Measurements from ENCODE around the gene CPHXL. TPM values are rescaled to one million over a fixed set of nuclear protein-coding genes. Genes with fewer than 3 reads are reported as not detected.

Gene CPHXL
- total RNA-seq, 1 experiment from 2014 or later = not detected

GRCh38 chr16:75750528-75750927 lies 24.2 kb upstream of the CPHXL start:
- H3K9ac ChIP-seq (ENCODE audit: low read length) = no peak overlapping the region
- no peaks in the 10 kb centered on the region for H3K9me2 ChIP-seq (ENCODE audit: insufficient read depth)
- BruUV-seq (replicated peaks) = no TSS peak
- no peak overlapping the region for H3K27ac ChIP-seq (ENCODE audit: low read depth, low read length)
- no peaks in the 10 kb centered on the region for H4K20me1 ChIP-seq (ENCODE audit: insufficient read depth)
- H3K4me2 ChIP-seq (ENCODE audit: low read length) = no peak overlapping the region
- ChIA-PET RAD21 (ENCODE audit: low non-redundant PET in 1 of 2, low total read pairs in 2 of 2, uncharacterized antibody in 2 of 2, unreplicated experiment in 2 of 2) (no interaction called here), POLR2A (no interaction called here), CTCF (no interaction called here)
- peaks cover 4% of the 10 kb centered on the region; the same call in 1 of the 2 replicates for H3K27me3 ChIP-seq (ENCODE audit: insufficient read depth, low read length)
- TF ChIP-seq EZH2phosphoT487 (IDR thresholded peaks at IDR 0.05; ENCODE audit: borderline replicate concordance) (no peak), ELF1 (IDR thresholded peaks at IDR 0.05; ENCODE audit: borderline replicate concordance, low read depth) (no peak)
- no peaks in the 10 kb centered on the region for H3K4me1 ChIP-seq (ENCODE audit: control insufficient read depth in 1 of 2, insufficient read depth in 2 of 2, low read length in 2 of 2)
- no peaks in the 10 kb centered on the region for H3K79me2 ChIP-seq (ENCODE audit: insufficient read depth, low read length)
- no peak for ATAC-seq
- no peaks in the 10 kb centered on the region for H3K36me3 ChIP-seq (ENCODE audit: control insufficient read depth in 1 of 2, insufficient read depth in 2 of 2, low read length in 2 of 2)
- no peak overlapping the region for H3K4me3 ChIP-seq (replicated peaks in 1 of 2; ENCODE audit: low read depth in 1 of 2, low read length in 2 of 2)
- intact Hi-C loops (cut with micrococcal nuclease) = no loop called here
- H2AFZ ChIP-seq (ENCODE audit: low read depth, low read length, poor library complexity, severe bottlenecking) = no peak overlapping the region
- no peaks in the 10 kb centered on the region for H3K9me3 ChIP-seq (ENCODE audit: control insufficient read depth in 1 of 2, insufficient read depth in 1 of 2, low read depth in 1 of 2, low read length in 2 of 2)
- no peak for DNase-seq (ENCODE audit: low read depth, low spot score)

DNA sequence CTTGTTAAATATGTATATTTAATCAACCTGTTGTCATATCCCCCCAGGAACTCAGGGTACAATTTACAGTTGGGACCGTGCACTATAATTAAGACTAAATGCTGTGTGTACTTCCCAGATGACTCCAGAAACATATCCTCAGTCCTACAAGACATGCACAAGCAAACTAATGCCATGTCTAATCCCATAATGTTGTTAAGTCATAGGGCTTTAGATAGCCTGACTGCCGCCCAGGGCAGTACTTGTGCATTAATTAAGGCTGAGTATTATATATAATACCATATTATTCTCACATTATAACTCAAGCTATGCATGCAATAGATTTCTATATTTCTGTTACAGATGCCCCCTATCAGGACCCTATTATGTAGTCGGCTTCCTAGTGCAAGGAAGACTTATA lies 20.1 kb upstream of the CPHXL start:
- Histone ChIP-seq H2AFZ (ENCODE audit: low read depth, low read length, poor library complexity, severe bottlenecking) (no peak overlapping the region), H3K9ac (ENCODE audit: low read length) (no peak overlapping the region), H3K9me3 (ENCODE audit: control insufficient read depth in 1 of 2, insufficient read depth in 1 of 2, low read depth in 1 of 2, low read length in 2 of 2) (peaks cover 0 to 18% of the 10 kb centered on the region in 2 experiments; a peak in 2 of 4 replicates), H3K27me3 (ENCODE audit: insufficient read depth, low read length) (peaks cover 4% of the 10 kb centered on the region; the same call in 1 of the 2 replicates), H3K27ac (ENCODE audit: low read depth, low read length) (no peak overlapping the region), H3K4me1 (ENCODE audit: control insufficient read depth in 1 of 2, insufficient read depth in 2 of 2, low read length in 2 of 2) (no peaks in the 10 kb centered on the region), H3K36me3 (ENCODE audit: control insufficient read depth in 1 of 2, insufficient read depth in 2 of 2, low read length in 2 of 2) (no peaks in the 10 kb centered on the region), H3K4me2 (ENCODE audit: low read length) (no peak overlapping the region), H4K20me1 (ENCODE audit: insufficient read depth) (no peaks in the 10 kb centered on the region), H3K79me2 (ENCODE audit: insufficient read depth, low read length) (no peaks in the 10 kb centered on the region), H3K4me3 (replicated peaks in 1 of 2; ENCODE audit: low read depth in 1 of 2, low read length in 2 of 2) (no peak overlapping the region), H3K9me2 (ENCODE audit: insufficient read depth) (no peaks in the 10 kb centered on the region)
- intact Hi-C loops (cut with micrococcal nuclease) = no loop called here
- BruUV-seq (replicated peaks) = no TSS peak
- ATAC-seq (no peak), DNase-seq (ENCODE audit: low read depth, low spot score) (no peak)
- no peak for TF ChIP-seq ELF1 (IDR thresholded peaks at IDR 0.05; ENCODE audit: borderline replicate concordance, low read depth)
- TF ChIP-seq JUND (IDR thresholded peaks at IDR 0.05) = no peak
- no peak for TF ChIP-seq TCF7L2 (IDR thresholded peaks at IDR 0.05; ENCODE audit: borderline replicate concordance, extremely low read depth, insufficient read depth, insufficient read length)
- no peak for TF ChIP-seq SRF (IDR thresholded peaks at IDR 0.05; ENCODE audit: low read depth)
- no peak for TF ChIP-seq POLR2AphosphoS5 (IDR thresholded peaks at IDR 0.05; ENCODE audit: low read depth, low read length)
- TF ChIP-seq ZNF274 (IDR thresholded peaks at IDR 0.05; ENCODE audit: low read depth, low read length) = no peak
- no peak for TF ChIP-seq EZH2phosphoT487 (IDR thresholded peaks at IDR 0.05; ENCODE audit: borderline replicate concordance)
- CTCF ChIA-PET = no interaction called here
- POLR2A ChIA-PET = no interaction called here
- RAD21 ChIA-PET (ENCODE audit: low non-redundant PET in 1 of 2, low total read pairs in 2 of 2, uncharacterized antibody in 2 of 2, unreplicated experiment in 2 of 2) = no interaction called here

Measured in HCT116 (cell line).